NCI-H187 treated with DMSO at 0.1 percent for 48 hours (cell line): ENCODE data around the gene TMEM62.
"Not testable (repeated sequence)": the region's sequence is repeated elsewhere in the genome, so short reads cannot be mapped to it uniquely, and the experiment has no call there.

Source experiments
- DNase-seq: peaks from one replicate; lab custom pipeline; 2025; lab: John Stamatoyannopoulos, UW

TMEM62 gene

DNA sequence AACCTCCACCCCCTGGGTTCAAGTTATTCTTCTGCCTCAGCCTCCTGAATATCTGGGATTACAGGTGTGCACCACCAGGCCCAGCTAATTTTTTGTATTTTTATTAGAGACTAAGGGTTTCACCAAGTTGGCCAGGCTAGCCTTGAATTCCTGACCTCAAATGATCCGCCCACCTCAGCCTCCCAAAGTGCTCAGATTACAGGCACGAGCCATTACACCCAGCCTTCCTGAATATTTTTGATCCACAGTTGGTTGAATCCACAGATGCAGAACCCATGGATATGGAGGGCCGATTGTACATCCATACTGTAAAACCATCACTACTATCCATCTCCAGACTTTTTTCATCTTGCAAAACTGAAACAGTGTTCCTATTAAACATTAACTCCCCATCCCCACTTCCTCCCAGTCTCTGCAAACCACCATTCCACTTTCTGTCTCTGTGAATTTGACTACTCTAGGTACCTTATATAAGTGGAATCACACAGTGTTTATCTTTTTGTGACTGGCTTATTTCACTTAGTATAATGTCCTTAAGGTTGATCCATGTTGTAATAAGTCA lies 8.2 kb upstream of the TMEM62 start:
- no peak for DNase-seq

- DNase-seq, result no peak
Observed at GRCh38 chr15:43126356-43126755, 7.0 kb upstream of the TMEM62 start.

- no peak for DNase-seq
Observed at GRCh38 chr15:43127752-43128151, 5.6 kb upstream of the TMEM62 start.

DNA sequence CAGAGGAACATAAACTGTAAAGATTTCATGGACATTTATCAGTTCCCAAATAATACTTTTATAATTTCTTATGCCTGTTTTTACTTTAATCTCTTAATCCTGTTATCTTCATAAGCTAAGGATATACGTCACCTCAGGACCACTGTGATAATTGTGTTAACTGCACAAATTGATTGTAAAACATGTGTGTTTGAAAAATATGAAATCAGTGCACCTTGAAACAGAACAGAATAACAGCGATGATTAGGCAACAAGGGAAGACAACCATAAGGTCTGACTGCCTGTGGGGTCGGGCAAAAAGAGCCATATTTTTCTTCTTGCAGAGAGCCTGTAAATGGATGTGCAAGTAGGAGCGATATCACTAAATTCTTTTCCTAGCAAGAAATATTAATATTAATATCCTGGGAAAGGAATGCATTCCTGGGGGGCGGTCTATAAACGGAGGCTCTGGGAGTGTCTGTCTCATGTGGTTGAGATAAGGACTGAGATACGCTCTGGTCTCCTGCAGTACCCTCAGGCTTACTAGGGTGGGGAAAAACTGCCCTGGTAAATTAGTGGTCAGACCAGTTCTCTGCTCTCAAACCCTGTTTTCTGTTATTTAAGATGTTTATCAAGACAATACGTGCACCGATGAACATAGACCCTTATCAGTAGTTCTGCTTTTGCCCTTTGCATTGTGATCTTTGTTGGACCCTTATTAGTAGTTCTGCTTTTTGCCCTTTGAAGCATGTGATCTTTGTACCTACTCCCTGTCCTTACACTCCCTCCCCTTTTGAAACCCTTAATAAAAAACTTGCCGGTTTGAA lies 5.0 kb upstream of the TMEM62 start:
- DNase-seq, result not testable (repeated sequence)

DNA sequence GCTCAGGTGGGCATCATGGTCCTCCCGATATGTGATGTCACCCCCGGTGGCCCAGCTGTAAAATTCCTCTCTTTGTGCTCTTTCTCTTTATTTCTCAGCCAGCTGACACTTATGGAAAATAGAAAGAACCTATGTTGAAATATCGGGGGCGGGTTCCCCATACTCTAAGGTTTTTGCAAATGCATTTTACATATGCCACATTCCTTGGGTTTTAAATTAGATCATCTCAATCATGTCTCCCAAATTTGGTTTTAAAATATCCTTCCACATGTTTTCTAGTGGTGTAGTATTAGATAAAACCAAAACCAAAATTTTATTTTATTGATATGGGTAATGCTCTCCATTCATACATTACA lies 4.4 kb upstream of the TMEM62 start:
- DNase-seq, result no peak

GRCh38 chr15:43132830-43133429 lies 456 bp upstream of the TMEM62 start:
- no peak for DNase-seq

GRCh38 chr15:43134157-43134635 lies 810 bp downstream of the TMEM62 start:
- DNase-seq, result no peak

DNA sequence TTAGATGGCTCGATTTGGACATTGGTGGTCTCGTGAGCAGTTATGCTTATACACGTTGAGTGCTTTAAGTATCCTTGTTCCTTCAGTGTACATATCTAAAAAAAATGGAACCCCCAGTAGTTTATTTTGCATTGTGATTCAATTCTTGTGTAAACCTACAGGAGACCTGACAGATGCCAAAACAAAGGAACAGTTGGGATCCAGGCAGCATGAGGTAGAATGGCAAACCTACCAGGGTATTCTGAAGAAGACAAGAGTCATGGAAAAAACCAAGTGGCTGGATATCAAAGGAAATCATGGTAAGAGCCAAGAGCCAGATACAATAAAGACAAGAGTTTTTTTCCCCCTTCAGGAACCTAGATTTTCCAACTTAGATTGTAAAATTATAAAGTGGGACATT lies 2.0 kb downstream of the TMEM62 start:
- DNase-seq, result no peak

GRCh38 chr15:43143203-43143941 lies 10.0 kb downstream of the TMEM62 start:
- DNase-seq, result no peak

GRCh38 chr15:43144512-43144911 lies 11.1 kb downstream of the TMEM62 start:
- DNase-seq, result no peak

- DNase-seq, result no peak
Observed at GRCh38 chr15:43146184-43146583, 12.8 kb downstream of the TMEM62 start.

DNA sequence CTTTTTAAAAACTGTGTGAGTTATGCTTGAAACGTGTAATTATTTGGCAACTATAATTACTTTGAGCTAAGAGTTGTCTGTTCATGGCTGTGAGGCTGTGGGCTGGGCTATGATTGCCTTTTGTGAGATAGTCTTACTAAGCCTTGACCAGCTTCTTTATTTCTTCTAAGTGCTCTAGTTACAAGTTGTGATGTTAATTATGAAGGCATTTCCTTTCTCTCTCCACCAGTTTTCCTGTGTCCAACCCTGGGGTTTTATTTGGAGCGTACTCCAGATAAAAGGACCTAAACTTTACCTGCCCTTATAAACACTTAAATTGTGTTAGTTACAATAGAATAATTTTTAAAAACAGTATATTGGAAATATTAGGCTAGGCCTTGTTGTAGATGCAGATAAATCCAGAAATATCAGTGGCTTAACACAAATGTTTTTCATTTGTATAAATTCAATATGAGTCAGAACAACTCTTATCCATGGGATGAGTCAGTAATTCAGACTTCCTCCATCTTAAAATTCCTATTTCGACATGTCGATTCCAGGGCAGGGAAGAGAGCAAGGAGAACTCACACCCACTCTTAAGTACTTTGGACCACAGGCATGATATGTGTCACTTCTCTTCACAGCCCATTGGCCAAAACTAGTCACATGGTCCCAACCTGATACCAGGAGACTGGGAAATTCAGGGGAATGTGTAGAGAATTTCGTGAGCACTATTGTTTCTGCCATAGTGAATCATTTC lies 17.0 kb downstream of the TMEM62 start:
- no peak for DNase-seq

GRCh38 chr15:43151688-43152087 lies 18.3 kb downstream of the TMEM62 start:
- no peak for DNase-seq

GRCh38 chr15:43153269-43153668 lies 19.9 kb downstream of the TMEM62 start:
- DNase-seq, result no peak

GRCh38 chr15:43165801-43166325 lies 32.5 kb downstream of the TMEM62 start:
- no peak for DNase-seq

DNA sequence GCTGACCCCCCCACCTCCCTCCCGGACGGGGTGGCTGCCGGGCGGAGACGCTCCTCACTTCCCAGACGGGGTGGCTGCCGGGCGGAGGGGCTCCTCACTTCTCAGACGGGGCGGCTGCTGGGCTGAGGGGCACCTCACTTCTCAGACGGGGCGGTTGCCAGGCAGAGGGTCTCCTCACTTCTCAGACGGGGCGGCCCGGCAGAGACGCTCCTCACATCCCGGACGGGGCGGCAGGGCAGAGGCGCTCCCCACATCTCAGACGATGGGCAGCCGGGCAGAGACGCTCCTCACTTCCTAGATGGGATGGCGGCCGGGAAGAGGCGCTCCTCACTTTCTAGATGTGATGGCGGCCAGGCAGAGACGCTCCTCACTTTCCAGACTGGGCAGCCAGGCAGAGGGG lies 33.9 kb downstream of the TMEM62 start:
- not testable (repeated sequence) for DNase-seq

DNA sequence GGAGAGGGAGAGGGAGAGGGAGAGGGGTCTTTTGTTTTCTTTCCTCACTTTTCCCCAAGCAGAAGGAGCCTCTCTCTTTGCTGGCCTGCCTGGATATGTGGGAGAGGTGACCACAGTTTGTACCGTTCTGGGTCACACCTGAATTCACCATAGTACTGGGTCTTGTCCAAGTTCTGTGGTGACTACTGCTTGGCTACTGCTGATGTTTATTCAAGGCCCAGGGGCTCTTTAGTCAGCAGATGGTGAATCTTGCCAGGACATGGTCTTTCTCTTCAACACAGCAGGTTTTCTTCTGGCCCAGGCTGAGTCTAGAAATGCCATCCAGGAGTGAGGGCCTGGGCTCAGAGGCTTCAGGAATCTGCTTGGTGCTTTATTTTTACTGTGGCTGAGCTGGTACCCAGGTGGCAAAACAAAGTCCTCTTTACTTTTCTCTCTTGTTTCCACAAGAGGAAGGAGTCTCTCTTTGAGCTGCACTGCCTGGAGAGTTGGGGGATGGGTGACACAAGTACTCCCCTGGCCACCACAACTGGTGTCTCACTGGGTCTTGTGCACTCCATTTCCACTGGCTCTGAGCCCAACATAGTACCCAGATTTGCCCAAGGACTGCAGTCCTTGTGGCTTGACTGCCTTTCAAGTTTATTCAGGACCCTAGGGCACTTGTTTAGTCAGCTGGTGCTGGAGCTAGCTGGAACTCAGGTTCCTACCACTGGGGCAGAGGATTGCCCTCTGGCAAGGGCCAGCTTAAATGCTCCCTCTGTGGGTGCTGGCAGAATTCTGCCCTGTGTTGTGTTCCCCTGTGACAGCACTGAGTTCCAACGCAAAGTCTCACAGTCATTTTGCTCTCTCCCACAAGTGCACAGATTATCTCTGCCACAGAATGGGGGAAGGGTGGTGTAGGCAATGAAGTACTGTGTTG lies 35.1 kb downstream of the TMEM62 start:
- no peak for DNase-seq

GRCh38 chr15:43169888-43170287 lies 36.5 kb downstream of the TMEM62 start:
- DNase-seq, result no peak

GRCh38 chr15:43175656-43176309 lies 42.4 kb downstream of the TMEM62 start:
- DNase-seq, result not testable (repeated sequence)

DNA sequence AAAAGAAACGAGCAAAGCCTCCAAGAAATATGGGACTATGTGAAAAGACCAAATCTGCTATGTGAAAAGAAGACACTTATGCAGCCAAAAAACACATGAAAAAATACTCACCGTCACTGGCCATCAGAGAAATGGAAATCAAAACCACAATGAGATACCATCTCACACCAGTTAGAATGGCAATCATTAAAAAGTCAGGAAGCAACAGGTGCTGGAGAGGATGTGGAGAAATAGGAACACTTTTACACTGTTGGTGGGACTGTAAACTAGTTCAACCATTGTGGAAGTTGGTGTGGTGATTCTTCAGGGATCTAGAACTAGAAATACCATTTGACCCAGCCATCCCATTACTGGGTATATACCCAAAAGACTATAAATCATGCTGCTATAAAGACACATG lies 43.8 kb downstream of the TMEM62 start:
- DNase-seq, result not testable (repeated sequence)
